GM19324 (cell line): ENCODE data around the gene TSHZ1.

ENCODE experiments used
- ATAC-seq: cut with Tn5 transposase; IDR thresholded peaks from one replicate; pipeline ENCODE4 v1.9.1; 2021; ENCODE audit warnings: mild to moderate bottlenecking, moderate library complexity; ENCODE audit not compliant: unreplicated experiment, low FRiP score

The TSHZ1 gene

GRCh38 chr18:75207310-75208154 lies 3.1 kb upstream of the TSHZ1 start:
- no peak for ATAC-seq

DNA sequence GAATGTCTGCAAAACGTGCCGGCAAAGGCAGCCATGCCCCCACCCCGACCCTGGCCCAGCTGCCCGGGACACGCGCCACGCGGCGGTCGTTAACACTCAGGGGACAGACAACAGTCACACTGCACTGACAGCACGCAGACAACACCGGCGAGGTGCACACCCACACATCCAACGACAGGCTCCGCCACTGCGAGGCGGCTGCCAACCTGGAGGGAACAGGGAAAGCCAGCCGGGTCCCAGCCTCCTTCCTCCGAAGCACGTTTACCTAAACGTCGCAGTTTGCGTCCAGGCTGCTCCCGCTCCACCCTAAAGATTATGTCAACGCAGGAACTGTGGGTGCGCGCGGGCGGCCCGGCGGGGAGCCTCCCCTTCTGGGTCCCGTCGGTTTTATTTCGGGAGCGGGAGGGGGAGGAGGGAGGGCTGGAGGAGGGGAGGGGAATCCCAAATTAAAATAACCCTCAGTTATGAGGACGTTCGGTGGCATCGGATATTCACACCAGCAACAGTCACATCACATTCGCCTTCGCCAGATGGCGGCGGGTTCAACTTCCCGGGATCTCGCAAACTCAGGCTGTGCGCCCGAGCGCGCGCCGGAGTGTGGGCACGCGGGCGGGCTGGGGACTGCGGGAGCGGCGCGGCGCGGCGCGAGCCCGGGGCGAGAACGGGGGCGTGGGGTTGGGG lies 2.3 kb upstream of the TSHZ1 start:
- ATAC-seq, result peak; percentile 13

DNA sequence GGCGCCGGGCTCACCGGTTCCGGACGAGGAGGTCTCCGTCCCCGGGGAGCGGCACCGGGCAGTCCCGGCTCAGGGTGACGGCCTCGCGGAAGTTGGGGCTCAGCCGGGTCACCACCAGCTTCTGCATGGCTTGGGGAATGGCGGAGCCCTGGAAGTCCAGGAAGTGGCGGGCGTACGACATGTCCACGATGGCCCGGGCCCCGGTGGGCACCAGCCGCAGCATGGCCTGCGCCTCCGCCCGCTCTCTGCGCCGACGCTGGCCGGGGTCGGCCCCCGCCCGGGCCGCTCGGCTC lies 1.8 kb upstream of the TSHZ1 start:
- peak; percentile 38 for ATAC-seq

DNA sequence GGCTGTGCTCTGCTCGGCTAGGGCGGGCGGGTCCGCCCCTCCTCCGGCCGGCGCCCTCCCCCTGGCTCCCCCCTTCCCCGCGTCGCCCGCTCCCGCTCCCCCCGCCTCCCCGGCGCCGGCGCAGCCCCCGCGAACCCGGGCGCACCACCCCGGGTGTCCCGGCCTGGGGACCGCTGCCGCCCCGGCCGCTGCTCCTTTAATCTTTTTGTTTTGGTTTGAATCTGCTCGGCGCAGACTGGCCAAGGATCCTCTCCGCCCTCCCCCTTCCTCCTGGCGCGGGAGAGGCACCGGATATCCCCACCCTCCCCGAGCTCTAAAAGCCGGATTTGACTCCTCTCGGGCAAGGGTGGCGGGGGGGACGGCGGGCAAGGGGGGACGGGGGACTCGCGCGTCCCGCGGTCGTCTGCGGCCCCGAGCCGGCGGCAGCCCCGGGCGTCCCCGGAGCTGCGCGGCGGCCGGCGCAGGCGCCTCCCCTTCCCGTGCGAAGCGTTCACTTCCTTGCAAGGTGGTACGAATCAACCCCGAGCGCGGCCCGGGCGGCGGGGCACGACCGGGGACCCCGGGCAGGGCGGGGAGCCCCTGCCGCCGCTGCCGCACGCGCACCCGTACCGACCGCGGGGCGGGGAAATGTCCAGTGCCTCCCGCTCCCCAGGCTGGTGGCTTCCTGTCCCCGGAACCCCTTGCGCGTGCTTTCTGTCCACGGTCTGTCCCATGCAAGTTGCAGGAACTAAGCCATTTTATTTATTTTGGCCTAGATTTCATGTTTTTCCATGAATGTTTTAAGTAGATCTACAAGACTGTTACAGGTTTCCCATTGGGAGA lies 1.3 kb upstream of the TSHZ1 start, which contains the start of gene PTGR3:
Gene PTGR3, minus strand, starts transcription at position 11 of the 822 bp plus-strand sequence. CDS start 81 bp downstream, outside the sequence.
- peak; percentile 63 for ATAC-seq

- ATAC-seq, result no peak
Measured at GRCh38 chr18:75209951-75210258, 692 bp upstream of the TSHZ1 start.

GRCh38 chr18:75211002-75211621 lies 515 bp downstream of the TSHZ1 start:
- ATAC-seq, result peak; percentile 10

DNA sequence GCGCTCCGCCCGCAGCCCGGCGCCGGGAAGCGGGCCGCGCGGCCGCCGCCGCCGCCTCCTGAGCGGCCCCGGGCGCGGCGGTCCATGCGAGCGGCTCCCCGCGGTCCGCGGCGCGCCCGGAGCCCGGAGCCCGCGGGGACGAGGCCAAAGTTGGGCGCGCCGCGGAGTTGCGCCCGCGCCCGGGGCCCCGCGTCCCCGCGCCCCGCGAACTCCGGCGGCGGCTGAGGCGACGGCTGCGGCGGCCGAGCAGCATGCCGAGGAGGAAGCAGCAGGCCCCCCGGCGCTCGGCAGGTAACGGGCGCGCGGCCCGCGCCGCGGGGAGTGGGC lies 992 bp downstream of the TSHZ1 start:
- no peak for ATAC-seq

DNA sequence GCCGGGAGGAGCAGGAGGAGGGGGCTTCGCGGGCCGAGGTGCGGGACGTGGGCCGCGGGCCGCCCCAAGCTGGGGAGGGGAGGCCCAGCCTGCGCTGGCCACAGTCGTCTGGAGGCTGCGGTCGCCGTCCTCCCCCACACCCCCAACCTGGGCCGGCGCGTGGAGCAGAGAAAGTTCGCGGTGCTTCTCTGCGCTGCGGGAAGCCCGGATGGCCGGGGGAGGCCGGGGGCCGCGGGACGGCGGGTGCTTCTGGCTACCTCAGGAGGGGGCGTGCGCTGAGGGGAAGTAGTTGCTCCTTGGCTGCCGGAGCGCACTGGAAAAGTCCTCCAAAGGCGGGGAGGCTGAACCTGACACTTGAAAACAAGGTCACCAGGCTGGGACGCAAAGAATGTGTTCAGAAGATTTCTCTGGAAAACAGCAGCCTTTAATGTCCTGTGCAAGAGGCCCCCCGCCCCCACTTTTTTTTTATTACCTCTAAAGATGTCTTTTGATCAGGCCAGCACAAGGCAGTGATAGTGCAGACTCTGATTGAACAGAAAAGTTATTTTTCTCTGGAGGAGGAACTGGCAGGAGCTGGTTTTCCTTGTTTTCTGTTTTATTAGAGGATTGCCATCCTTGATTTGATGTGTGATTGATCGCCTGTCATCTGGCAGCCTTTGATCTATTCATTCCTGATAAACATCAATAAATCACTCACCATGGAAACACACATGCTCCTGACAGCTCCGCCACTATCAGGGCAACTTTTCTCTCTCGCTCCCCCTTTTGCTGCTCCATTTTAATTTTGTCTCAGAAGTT lies 1.6 kb downstream of the TSHZ1 start:
- ATAC-seq, result no peak

- ATAC-seq, result no peak
Measured at GRCh38 chr18:75212751-75213090, 2.1 kb downstream of the TSHZ1 start.

DNA sequence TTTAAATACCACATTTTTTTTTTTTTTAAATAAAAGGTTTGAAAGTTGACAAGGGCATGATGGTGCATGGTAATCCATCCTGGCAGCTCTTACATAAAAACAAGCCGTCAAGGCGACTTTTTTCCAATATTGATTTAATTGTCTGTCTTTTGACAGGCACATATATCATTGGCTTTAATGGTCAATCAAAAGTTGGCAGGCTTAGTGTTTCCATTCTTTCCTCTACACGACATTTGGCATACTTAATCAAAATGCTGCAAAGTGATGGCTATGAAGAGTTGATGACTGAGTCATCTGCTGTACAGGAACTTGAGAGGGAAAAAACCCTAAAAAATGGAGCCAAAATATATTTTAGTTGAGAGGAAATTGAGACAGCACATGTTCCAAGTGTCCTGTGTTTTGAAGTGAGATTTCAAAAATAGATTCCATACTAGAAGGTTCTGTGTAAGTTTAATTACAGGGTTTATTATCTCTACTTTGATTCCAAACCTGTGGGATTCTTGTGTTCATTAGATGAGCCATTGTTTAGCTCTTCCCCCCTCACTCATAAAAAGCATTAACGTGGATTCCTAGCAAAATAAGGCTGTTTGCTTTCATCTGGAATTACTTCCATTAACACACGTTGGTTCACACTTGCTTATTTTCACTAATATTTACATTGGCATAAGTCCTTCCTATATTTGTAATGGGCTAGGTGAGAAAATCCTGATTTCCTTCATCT lies 3.2 kb downstream of the TSHZ1 start:
- ATAC-seq, result no peak

DNA sequence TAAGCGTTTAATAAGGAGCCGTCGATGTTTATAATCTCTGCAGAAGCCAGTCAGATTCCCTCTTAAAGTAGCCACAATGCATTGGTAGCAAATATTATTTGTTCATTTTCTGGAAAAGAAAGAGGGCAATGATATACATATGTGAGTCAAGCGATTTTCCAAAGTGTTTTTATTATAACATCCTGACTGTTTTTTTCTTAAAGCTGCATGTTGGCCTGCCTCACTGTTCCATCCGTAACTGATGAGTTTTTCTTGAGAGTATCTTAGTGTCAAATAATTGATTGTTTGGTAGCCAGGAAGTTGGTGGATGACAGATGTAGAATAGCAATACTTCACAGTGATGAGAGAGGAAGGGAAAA lies 3.7 kb downstream of the TSHZ1 start:
- ATAC-seq, result no peak

- no peak for ATAC-seq
Measured at GRCh38 chr18:75214766-75215510, 4.3 kb downstream of the TSHZ1 start.

GRCh38 chr18:75215663-75216062 lies 5.1 kb downstream of the TSHZ1 start:
- ATAC-seq, result no peak

DNA sequence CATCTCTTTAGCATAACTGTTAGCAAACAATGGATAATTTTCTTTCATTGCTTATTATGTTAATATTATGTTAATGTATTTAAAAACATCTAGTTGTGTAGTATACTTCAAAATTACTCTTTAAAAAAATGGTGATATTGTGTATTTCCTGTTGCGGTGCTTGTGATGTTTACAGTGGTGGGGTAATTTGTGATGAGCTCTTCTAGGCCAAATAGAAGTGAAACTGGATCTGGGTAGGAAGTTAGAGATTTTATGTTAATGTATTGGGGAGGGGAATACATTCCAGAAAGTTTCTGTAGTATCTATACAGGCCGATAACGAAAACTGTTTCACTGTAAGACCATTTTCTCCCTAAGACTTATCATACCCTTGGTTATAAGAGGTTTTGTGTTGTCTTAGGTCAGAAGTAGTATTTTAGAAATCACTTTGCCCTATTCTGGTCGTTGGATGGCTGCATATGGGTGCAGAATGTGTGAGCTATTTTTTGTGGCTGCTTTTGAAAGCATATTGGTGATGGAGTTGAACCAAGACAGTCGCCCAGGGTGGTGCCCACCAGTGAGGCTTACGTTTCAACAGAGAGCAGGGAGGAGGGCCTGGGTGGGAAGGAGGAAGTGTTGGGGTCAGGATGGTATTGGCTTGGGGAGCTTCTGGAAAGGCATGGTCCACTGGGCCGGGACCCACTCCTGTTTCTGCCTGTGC lies 5.8 kb downstream of the TSHZ1 start:
- ATAC-seq, result no peak

DNA sequence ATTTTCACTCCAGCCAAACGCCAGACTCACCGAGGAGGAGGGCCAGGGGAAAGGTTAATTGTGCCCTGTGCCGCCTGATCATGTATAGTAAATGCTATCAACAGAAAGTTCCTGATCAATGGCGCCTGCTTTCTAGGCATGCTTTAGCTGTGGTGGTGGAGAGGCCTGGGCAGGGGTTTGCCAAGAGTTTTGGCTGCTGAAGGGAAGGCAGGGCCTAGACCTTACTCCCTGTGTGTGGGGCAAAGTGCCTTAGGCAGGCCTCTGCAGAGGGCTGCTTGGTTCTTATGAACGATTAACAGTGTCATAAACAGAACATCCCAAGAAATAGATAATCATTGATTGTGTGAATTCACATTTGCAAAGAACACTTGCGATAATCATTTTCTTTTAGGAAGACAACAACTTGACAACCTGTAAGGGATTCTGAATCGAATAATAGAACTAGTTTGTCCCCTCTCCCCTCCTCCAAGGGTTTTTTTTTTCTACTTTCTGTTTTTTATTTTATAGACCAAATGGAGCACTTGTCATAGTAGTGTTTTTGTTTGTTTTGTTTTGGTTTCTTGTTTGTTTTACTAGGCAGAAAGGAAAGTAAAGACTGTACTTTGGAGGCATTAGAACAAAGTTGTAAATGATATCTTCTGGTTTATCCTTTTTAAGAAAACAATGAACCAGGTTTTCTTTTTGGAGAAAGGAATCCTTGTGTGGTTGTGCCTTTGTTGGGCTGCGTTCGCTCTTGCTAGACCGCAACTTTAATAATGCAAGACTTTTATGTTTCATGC lies 6.5 kb downstream of the TSHZ1 start:
- ATAC-seq, result no peak

DNA sequence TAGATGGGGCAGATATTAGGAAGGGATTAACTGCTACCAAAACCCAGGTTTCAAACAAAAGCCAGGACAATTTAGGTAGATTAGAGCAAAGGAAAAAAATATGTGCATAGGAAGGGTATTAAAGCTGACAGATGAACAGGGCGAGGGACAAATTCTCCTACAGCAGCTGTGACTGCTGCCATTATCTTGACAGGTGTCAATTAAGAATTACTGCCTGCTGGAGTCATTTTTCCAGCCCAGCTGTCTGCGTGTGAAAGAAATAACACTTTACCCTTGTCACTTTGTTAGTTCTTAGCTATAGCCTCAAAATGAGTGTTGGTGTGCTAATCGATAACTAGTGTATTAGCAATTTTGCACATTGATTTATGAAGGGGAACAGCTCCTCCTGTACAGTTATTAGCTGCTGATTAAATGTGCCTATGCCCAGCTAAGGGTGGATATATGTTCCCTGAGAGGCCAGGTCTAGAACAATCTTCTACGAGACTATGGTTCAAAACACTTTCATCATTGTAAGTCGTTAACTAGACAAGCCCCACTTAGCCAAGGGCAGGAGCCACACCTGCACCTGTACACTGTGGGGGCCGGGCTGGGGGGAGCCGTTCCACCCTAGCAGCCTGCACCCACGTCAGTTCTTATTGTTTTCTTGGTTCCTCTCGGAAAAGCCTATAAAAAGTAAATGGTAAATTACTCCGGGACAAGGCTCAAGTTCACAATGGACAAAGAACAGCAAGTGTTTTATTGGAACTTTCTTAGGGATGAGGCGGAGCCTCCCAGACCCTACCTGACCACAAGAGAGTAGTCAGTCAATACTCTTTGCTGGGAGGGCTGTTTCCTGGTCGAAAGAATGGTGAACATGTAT lies 7.7 kb downstream of the TSHZ1 start:
- ATAC-seq, result no peak
